T follicular helper cell (primary cell): Measurements from ENCODE around the gene PLEKHJ1.

ENCODE experiments used
- DNase-seq: peaks from one replicate; pipeline ENCODE4 v3.0.0-alpha.2; 2020; ENCODE audit warnings: low read depth

Gene PLEKHJ1

DNA sequence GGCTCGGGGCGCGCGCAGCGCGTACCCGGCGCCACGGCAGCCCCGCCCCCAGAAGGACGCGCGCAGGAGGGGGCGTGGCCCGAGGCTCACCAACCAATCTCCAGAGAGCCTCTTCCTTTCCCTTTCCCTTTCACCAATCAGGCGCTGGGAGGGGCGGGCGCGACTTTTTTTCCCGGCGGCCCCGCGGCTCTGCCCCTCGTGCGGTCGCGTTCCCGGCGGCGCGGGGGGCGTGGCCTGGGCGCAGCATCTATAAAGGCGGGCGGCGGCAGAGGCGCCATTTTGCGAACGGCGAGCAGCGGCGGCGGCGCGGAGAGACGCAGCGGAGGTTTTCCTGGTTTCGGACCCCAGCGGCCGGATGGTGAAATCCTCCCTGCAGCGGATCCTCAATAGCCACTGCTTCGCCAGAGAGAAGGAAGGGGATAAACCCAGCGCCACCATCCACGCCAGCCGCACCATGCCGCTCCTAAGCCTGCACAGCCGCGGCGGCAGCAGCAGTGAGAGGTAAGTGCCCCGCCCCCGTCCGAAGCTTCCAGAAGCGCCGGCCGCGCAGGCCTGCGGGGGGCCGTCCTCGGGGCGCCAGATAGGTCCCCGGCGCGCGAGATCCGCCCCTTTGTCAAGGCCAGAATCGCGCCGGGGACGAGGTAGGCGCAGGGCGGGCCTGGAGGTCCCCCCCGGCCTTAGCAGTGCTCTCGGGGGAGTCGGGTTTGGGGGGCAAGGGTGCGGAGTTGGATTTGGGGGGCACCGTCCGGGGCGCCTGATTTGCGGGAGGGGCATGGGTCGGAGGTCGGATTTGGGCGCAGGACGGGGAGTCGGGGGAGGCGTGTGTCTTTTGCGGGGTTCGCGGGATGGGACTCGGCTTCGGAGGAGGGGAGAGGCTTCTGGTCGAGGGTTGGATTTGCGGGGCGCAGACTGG lies 33.4 kb upstream of the PLEKHJ1 start:
- DNase-seq: peak; percentile 99

DNA sequence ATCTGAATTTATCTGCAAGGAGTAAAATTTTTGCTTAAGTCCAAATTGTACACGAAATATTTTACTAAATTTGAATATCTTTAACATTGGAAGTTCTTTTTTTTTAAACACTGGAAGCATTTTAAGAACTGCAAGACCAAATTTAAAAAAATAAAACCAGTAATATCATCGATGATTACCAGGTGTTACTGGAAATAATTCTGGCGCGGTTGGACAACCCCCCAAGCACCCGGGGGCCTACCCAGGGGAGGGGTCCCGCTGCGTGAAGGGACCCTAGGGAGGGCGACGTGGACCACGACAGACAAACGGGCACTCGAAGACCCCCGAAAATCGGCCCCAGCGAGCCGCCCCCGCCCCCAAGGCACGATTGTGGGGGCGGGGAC lies 32.7 kb upstream of the PLEKHJ1 start:
- DNase-seq: no peak

DNA sequence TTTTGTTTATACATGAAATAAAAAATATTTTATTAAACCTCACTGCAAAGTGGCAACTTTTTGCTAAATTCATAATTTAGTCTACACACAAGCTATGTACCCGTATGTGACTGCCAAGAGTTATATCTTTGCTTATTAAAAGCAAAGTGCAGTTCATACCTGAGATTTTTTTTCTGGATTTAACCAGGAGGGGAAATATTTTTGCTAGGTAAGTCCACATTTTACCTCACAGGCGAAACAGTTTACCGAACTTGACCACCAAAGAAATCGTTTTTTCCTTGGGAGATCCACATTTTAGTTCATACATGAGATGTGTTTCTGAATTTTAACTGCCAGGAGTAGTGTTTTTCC lies 32.3 kb upstream of the PLEKHJ1 start:
- no peak for DNase-seq

DNA sequence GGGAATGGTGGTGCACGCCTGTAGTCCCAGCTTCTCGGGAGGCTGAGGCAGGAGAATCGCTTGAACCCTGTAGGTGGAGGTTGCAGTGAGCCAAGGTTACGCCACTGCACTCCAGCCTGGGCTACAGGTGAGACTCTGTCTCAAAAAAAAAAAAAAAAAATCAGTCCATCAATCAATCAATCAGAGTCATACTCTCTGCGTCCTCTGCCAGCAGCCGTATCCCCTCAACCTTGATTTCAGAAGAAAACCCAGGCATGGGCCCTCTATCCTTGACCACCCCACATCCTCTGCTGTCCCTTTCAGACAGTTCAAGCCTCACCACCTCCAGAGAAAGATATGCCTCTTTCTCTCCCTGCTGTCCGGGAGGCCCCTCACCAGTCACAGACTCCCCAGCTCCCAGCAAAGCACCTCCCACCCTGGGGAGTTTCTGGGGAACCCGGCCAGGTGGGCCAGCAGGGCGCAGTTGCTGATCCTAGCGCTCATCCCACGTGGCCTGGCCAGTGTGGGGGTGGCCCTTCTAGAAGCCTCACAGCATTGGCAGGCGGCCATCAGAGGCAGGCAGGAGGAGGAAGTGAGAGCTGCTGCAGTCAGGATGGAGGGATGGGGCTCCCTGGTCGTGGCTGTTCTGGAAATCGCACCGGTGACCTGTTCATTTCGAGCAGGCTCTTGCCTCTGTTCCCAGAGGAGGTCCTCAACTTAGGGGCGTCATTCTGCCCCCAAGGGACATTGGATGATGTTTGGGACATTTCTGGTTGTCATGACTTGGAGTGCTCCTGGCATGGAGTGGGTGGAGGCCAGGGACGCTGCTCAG lies 30.3 kb upstream of the PLEKHJ1 start:
- DNase-seq: no peak

DNA sequence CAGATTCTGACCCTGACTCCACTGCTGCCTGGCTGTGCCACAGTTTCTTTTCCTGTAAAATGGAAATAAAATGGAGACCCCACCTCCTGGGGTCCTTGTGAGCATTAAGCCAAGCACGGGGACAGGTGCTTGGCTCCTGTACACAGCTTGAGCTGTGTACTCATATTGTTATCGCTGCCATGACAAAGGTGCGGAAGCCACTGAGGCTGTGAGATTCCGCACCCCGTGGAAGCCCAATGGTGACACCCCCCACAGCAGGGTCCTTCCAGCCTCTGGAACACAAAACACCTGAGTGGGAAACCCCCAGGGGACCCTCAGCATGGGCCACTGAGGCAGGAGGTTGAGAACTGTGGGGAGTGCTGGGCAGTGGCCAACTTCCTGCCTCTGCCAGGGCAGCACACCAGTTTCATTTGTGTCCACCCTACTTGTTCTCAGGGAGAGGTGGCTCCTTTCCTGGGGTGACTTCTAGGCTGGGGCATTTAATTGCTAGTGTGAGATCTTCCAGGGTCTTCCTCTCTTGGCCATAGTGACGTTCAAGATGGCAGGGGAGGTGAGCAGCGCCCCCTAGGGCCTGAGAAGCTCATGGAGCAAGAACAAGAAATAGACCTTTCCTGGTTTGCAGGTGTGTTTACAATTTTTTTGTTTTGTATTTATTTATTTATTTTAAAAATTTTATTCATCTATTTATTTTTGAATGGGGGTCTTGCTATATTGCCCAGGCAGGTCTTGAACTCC lies 25.5 kb upstream of the PLEKHJ1 start:
- no peak for DNase-seq

DNA sequence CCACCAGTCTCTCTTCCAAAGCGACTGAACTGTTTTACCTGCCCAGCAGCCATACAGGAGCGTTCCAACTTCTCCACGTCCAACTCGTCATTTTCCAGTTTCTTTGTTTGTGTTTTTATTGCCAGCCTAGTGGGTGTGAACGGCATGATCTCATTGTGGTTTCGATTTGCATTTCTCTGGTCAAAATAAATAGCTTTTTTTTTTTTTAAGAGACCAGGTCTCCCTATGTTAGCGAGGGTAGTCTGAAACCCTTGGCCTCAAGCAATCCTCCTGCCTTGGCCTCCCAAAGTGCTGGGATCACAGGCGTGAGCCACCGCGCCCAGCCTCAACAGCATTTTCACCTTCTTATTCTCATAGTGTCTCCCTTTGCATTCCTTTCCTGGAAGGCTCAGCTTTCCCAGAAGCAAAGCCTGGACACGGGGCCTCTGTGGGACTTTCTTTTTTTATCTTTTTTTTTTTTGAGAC lies 24.2 kb upstream of the PLEKHJ1 start:
- DNase-seq: no peak

DNA sequence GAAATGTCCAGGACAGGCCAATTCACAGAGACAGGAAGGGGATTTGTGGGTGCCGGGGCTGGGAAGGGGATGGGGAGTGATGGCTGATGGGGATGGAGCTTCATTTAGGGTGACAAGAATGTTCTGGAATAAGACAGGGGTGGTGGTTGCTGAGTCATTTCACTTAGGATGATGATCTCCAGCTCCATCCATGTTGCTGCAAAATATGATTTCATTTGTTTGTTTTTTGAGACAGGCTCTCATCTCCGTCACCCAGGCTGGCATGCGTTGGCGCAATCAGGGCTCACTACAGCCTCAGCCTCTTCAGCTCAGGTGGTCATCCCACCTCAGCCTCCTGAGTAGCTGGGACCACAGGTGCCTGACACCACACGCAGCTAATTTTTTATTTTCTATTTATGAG lies 23.2 kb upstream of the PLEKHJ1 start:
- no peak for DNase-seq

DNA sequence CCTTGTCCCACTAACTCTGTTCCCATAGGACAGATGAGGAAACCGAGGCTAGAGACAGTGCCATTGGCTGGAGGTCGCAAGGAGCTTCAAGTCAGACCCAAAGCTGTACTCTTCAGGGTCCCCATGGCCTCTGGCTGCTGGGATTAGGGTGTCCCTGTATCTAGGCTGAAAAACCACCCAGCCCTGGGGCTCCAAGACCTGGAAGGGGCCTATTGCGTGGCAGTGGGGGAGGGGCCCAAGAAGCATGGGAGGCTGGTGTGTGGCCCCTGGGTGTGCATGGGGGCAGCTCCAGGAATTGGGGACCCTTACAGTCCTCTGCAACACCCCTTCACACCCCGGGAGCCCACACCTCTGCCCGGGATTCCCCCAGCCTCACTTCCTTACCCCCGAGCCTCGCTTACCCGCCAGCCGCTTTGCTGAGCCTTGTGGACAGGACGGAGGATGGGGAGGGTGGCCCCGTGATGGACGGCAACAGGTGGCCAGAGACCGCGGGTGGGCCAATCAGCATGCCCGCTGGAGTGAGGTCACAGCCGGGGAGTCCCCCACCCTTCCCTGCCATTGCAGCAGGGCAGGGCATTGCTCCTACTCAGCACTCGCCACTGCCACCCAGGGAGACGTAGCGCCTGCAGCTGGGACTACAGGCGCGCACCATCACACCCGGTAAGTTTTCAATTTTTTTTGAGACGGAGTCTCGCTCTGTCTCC lies 20.0 kb upstream of the PLEKHJ1 start, which contains the start of gene JSRP1:
TSS of gene JSRP1 (minus strand) at position 436 of the 704 bp plus-strand sequence. CDS start 1,103 bp downstream, outside the sequence.
- no peak for DNase-seq

DNA sequence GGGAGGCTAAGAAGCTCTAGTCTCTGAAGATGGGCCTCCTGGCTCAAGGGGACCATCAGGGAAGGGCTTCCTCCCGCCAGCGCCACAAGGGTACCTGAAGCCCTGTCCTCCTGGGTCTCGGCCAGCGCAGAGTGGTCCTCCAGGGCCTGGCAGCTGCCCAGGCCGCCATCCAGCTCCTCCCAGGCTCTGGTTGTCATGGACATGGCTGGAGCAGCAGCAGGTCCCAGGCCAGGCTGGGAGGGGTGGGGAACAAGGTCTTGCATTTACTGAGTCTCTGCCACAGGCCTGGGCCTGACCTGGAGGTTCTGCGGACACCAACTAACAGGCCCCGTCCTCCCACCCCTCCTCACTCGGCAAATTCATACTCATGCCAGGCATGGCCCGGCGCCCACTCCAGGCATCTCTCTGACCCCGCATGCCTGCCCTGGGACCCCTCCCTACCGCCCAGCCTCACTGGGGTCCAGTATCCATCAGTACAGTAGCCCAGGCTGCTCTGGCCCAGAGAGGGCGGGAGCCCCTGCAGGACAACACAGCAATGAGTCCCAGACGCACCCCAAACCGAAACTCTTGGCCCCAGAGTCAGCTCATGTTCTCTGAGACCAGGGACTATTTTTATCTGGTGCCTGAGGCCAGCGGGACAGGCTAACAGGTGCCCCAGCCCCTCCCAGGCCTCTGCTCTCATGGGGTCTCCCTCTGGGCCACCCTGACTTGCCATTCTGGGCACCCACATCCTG lies 19.1 kb upstream of the PLEKHJ1 start:
- DNase-seq: no peak

DNA sequence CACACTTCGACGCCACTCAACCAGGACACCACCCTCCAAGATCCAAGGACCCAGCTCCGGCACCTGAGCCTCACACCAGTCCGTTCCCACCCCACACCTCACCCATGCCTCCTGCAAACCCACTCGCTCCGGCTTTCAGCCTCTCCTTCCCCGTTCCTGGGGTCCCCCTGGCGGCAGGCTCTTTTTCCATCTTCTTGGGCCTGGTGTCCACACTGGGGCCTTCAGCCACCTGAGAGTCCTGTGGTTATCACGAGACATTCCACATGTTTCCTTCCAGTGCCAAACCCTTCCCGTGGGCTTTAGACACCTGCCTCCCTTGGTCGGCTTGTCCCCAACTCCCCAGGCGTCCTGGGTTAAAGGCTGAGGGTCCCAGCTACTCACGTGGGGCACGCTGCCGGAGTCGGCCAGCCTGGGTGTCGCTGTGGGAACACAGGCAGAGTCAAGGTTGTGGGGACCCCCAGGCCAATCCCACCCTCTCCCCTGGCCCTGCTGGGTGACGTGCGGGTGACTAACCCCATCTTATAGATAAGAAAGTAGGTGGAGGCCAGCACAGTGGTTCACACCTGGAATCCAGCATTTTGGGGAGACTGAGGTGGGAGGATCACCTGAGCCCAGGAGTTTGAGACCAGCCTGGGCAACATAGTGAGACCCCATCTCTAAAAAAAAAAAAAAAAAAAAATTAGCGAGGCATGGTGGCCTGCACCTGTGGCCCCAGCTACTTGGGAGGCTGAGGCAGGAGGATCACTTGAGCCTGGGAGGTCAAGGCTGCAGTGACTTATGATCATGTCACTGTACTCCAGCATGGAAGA lies 18.1 kb upstream of the PLEKHJ1 start:
- DNase-seq: no peak

DNA sequence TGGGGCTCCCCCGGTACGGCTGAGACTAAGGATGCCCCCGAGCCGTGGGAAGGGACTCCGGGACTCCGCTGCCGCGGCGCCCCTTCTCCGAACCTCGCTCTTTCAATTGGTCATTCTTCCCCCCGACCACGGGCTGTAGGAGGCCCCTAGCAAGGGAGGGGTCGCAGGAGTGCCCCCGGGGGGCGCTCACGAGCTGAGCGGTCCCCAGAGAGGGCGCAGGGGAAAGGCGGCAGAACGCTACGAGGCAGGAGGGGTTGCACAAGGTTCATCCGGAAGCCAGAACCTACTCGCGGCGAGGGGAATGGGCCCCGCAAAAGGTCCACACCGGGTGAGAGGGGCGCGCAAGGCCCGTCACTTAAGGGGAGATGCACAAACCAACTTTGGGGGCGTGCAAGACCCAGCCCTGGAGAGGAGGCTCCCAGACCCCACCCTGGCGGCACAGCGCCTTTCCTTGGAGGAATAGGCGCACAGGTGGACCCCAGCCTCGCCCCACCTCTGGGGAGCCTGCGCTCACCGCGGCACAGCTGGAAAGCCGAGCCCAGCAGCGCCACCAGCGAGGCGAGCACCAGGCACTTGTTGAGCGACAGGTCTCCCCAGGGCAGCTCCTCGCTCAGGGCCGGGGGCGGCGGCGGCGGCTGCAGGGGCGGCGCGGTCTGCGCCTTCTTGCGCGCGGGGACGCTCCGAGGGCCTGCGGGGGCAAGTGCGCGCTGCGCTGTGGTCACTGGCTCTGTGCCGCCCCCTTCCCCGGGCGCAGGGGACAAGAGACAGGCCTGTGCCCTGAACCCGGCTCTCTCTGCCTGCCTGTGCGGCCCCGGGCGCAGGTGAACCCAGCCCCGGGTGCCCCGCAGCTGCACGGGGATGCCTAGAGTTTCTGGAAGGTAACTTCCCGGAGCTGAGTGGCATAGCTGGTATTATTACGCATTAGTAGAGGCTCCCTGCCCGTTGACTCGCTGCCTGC lies 17.3 kb upstream of the PLEKHJ1 start:
- DNase-seq: no peak

DNA sequence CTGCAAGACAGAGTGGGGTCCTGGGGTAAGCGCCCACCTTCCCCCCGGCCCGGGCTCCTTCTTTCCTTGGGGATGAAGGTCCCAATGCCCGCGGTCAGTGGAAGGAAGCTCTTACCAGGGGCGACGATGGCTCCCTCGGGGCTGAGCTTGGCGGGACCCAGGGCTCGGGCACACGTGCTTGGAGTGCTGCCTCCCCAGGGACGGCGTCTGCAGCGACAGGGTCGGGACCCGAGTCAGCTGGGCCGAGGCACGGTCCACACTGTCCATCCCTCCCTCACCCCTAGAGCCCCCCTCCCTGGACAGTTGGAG lies 16.6 kb upstream of the PLEKHJ1 start:
- DNase-seq: no peak

DNA sequence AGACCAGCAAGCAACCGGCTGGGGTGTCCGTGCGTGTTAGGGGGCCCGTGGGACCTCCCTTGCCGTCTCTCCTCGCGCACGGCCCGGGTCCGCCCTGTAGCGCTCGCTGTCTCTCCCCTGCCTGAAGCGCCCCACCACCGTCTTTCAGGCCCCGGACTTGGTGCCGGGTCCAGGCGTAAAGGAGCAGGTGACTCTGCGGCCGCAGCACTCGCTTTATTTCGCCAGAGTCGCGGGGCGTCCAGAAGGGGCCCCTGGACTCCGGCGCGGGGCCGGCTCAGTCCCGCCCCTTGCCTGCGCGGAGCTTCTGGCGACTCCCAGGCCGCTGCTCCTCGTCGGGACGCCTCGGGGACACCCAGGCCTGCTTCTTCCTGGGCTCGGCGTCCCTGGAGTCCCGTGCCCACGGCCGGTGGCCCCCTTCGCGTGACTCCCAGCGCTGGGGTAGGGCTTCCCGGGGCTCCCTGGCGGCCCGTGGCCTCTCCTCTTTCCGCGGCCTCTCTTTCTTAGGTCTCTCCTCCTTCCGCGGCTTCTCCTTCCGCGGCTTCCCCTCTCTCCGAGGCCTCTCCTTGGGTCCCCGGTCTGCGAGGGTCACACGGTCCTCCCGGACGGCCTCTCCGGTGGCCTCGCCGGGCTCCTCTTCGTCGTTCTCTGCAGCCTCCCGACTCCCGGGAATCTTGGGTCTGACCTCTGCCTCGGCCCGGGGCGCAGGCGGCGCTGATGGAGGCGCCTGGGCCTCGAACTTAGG lies 16.1 kb upstream of the PLEKHJ1 start:
- no peak for DNase-seq

DNA sequence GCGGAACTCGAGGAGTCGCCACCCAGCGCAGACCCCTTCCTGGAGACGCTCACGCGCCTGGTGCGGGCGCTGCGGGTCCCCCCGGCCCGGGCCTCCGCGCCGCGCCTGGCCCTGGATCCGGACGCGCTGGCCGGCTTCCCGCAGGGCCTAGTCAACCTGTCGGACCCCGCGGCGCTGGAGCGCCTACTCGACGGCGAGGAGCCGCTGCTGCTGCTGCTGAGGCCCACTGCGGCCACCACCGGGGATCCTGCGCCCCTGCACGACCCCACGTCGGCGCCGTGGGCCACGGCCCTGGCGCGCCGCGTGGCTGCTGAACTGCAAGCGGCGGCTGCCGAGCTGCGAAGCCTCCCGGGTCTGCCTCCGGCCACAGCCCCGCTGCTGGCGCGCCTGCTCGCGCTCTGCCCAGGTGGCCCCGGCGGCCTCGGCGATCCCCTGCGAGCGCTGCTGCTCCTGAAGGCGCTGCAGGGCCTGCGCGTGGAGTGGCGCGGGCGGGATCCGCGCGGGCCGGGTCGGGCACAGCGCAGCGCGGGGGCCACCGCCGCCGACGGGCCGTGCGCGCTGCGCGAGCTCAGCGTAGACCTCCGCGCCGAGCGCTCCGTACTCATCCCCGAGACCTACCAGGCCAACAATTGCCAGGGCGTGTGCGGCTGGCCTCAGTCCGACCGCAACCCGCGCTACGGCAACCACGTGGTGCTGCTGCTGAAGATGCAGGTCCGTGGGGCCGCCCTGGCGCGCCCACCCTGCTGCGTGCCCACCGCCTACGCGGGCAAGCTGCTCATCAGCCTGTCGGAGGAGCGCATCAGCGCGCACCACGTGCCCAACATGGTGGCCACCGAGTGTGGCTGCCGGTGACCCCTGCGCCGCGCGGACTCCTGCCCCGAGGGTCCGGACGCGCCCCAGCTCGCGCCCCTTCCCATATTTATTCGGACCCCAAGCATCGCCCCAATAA lies 15.3 kb upstream of the PLEKHJ1 start:
- DNase-seq: no peak

DNA sequence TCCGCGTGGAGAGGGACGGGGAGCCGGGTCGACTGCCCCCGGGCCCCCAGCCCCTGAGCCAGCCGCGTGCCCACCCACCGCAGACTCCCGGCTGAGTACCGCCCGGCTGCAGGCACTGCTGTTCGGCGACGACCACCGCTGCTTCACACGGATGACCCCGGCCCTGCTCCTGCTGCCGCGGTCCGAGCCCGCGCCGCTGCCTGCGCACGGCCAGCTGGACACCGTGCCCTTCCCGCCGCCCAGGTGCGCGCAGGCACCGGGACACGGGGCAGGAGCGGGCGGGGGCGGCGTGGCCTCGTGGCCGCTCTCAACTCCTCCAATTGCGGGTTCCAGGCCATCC lies 14.6 kb upstream of the PLEKHJ1 start:
- DNase-seq: no peak

DNA sequence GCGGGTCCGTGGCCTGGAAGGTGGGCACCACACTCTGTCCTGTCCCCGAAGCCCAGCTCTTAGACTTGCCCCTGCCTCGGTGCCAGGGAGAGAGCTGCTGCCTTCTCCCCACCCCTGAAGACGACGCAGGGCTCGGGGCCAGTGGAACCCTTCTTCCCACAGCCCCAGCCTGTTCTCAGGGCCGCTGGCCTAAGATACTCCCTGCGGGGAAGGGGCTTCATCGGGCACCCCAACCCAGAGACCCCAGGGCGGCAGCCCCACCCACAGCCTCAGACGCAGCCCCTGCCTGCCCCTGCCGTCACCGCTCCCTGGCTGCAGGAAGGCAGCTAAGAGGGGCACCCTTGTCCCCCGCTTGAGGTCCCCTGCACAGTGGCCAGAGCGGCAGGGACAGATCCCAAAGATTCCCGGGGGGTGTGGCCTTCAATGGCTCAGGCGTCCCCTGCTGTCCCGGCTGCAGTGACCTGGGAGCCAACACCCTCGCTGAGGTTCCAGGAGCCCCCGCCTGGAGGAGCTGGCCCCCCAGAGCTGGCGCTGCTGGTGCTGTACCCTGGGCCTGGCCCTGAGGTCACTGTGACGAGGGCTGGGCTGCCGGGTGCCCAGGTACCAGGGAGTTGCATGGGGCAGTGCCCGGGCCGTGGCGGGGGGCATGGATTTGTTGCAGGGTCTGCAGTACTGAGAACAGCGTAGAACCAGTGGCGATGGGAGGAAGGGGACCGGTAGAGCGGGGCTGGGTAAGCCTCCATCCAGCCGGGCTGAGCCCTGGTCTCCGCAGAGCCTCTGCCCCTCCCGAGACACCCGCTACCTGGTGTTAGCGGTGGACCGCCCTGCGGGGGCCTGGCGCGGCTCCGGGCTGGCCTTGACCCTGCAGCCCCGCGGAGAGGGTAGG lies 14.0 kb upstream of the PLEKHJ1 start:
- DNase-seq: no peak
